Fibroblast of peridontal ligament (primary cell): ENCODE measurements around the gene HMHB1.

Source experiments
- DNase-seq: peaks from one replicate; pipeline ENCODE4 v3.0.0-alpha.2; 2010; ENCODE audit errors: extremely low read depth

The HMHB1 gene

DNA sequence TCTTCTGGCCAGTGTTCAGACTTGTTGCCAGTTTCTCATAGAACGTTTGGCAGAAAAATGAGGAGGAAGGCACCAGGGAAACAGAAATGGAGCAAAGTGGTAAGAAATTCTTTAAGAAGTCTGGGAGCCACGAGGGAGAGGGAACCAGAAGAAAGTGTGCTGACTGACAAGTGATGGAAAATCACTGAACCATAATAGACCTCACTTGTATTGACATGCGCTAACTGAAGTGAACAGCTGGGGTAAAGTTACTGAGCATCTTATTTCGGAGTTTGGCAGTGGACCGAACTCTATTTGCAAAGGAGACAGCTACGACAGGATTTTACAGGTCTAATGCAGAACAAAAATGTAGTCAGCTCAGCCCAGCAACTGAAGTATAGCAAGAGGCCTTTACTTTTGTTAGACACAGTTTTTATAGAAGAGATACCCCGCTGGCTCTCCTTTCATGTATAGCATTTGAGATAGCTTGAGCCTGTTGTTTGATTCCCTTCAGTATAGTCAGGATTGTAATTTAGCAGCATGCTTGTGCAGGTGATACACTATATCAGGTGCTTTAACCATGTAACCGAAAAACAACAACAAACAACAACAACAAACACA is 53.6 kb downstream of the HMHB1 start:
- DNase-seq: peak; percentile 42
